Measurements from ENCODE around the gene PIH1D2. TPM values are rescaled to one million over a fixed set of nuclear protein-coding genes. Genes with fewer than 3 reads are reported as not detected.

Gene PIH1D2
- total RNA-seq, 1 experiment from 2014 or later: 0.85 TPM

- no peak for TF ChIP-seq ZNF532 (CRISPR knock-in tag; IDR thresholded peaks at IDR 0.05; ENCODE audit: borderline replicate concordance)
- TF ChIP-seq JUN (CRISPR knock-in tag; IDR thresholded peaks at IDR 0.05): no peak
These were observed 15.7 kb downstream of the PIH1D2 start (continued) for GRCh38 chr11:112058103-112058502.

DNA sequence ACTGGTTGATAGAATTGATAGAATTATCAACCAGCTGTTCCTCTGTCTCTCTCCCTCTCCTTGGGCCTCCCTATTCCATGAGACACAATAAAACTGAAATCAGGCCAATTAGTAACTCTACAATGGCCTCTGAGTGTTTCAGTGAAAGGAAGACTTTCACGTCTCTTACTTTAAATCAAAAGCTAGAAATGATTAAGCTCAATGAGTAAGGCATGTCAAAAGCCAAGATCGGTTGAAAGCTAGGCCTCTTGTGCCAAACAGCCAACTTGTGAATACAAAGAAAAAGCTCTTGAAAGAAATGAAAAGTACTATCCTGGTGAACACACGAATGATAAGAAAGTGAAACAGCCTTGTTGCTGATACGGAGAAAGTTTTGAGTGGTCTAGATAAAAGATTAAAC lies 16.6 kb downstream of the PIH1D2 start:
- ChIA-PET POLR2A (no interaction called here), CTCF (no interaction called here)
- no peaks in the 10 kb centered on the region for H3K4me1 Mint-ChIP-seq
- H3K9me3 Mint-ChIP-seq: no peaks in the 10 kb centered on the region
- DNase-seq (ENCODE audit: low spot score) (no peak), ATAC-seq (no peak)
- H3K36me3 Mint-ChIP-seq: peaks cover 54% of the 10 kb centered on the region
- H3K27ac Mint-ChIP-seq: no peak overlapping the region
- H3K4me3 Mint-ChIP-seq: no peak overlapping the region
- no peaks in the 10 kb centered on the region for H3K27me3 Mint-ChIP-seq (ENCODE audit: low read depth)
- no peak for TF ChIP-seq GABPB1 (CRISPR knock-in tag; IDR thresholded peaks at IDR 0.05)
- TF ChIP-seq, protein P1, sequence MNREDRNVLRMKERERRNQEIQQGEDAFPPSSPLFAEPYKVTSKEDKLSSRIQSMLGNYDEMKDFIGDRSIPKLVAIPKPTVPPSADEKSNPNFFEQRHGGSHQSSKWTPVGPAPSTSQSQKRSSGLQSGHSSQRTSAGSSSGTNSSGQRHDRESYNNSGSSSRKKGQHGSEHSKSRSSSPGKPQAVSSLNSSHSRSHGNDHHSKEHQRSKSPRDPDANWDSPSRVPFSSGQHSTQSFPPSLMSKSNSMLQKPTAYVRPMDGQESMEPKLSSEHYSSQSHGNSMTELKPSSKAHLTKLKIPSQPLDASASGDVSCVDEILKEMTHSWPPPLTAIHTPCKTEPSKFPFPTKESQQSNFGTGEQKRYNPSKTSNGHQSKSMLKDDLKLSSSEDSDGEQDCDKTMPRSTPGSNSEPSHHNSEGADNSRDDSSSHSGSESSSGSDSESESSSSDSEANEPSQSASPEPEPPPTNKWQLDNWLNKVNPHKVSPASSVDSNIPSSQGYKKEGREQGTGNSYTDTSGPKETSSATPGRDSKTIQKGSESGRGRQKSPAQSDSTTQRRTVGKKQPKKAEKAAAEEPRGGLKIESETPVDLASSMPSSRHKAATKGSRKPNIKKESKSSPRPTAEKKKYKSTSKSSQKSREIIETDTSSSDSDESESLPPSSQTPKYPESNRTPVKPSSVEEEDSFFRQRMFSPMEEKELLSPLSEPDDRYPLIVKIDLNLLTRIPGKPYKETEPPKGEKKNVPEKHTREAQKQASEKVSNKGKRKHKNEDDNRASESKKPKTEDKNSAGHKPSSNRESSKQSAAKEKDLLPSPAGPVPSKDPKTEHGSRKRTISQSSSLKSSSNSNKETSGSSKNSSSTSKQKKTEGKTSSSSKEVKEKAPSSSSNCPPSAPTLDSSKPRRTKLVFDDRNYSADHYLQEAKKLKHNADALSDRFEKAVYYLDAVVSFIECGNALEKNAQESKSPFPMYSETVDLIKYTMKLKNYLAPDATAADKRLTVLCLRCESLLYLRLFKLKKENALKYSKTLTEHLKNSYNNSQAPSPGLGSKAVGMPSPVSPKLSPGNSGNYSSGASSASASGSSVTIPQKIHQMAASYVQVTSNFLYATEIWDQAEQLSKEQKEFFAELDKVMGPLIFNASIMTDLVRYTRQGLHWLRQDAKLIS (CRISPR knock-in tag; IDR thresholded peaks at IDR 0.05; ENCODE audit: borderline replicate concordance): no peak
- no peak for TF ChIP-seq ETV6 (CRISPR knock-in tag; IDR thresholded peaks at IDR 0.05)

- no peaks in the 10 kb centered on the region for H3K27me3 Mint-ChIP-seq (ENCODE audit: low read depth)
- ATAC-seq (no peak), DNase-seq (ENCODE audit: low spot score) (no peak)
- no peak overlapping the region for H3K27ac Mint-ChIP-seq
- ChIA-PET POLR2A (no interaction called here), CTCF (no interaction called here)
- no peaks in the 10 kb centered on the region for H3K9me3 Mint-ChIP-seq
- H3K4me3 Mint-ChIP-seq: no peak overlapping the region
- H3K36me3 Mint-ChIP-seq: peaks cover 69% of the 10 kb centered on the region
- TF ChIP-seq CBFB (CRISPR knock-in tag; IDR thresholded peaks at IDR 0.05; ENCODE audit: low read depth) (no peak), FOXP1 (CRISPR knock-in tag; IDR thresholded peaks at IDR 0.05; ENCODE audit: borderline replicate concordance) (no peak), NFATC4 (CRISPR knock-in tag; IDR thresholded peaks at IDR 0.05) (no peak), MYBL2 (CRISPR knock-in tag; IDR thresholded peaks at IDR 0.05) (no peak), GABPB1 (CRISPR knock-in tag; IDR thresholded peaks at IDR 0.05) (no peak), ZBTB21 (CRISPR knock-in tag; IDR thresholded peaks at IDR 0.05; ENCODE audit: borderline replicate concordance) (no peak), NFE2L1 (CRISPR knock-in tag; IDR thresholded peaks at IDR 0.05) (no peak), ETV6 (CRISPR knock-in tag; IDR thresholded peaks at IDR 0.05) (no peak), CTCF (IDR thresholded peaks at IDR 0.05) (no peak), MXD4 (CRISPR knock-in tag; IDR thresholded peaks at IDR 0.05; ENCODE audit: borderline replicate concordance) (no peak), NR2C2 (CRISPR knock-in tag; IDR thresholded peaks at IDR 0.05) (no peak), KAT7 (CRISPR knock-in tag; IDR thresholded peaks at IDR 0.05; ENCODE audit: borderline replicate concordance) (no peak)
- TF ChIP-seq, protein P2, sequence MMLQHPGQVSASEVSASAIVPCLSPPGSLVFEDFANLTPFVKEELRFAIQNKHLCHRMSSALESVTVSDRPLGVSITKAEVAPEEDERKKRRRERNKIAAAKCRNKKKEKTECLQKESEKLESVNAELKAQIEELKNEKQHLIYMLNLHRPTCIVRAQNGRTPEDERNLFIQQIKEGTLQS (CRISPR knock-in tag; conservative IDR thresholded peaks at IDR 0.05): no peak
- TF ChIP-seq, protein P3, sequence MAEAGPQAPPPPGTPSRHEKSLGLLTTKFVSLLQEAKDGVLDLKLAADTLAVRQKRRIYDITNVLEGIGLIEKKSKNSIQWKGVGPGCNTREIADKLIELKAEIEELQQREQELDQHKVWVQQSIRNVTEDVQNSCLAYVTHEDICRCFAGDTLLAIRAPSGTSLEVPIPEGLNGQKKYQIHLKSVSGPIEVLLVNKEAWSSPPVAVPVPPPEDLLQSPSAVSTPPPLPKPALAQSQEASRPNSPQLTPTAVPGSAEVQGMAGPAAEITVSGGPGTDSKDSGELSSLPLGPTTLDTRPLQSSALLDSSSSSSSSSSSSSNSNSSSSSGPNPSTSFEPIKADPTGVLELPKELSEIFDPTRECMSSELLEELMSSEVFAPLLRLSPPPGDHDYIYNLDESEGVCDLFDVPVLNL (CRISPR knock-in tag; IDR thresholded peaks at IDR 0.05; ENCODE audit: borderline replicate concordance, low read depth): no peak
- TF ChIP-seq, protein P4, sequence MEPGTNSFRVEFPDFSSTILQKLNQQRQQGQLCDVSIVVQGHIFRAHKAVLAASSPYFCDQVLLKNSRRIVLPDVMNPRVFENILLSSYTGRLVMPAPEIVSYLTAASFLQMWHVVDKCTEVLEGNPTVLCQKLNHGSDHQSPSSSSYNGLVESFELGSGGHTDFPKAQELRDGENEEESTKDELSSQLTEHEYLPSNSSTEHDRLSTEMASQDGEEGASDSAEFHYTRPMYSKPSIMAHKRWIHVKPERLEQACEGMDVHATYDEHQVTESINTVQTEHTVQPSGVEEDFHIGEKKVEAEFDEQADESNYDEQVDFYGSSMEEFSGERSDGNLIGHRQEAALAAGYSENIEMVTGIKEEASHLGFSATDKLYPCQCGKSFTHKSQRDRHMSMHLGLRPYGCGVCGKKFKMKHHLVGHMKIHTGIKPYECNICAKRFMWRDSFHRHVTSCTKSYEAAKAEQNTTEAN (CRISPR knock-in tag; IDR thresholded peaks at IDR 0.05): no peak
- TF ChIP-seq, protein P5, sequence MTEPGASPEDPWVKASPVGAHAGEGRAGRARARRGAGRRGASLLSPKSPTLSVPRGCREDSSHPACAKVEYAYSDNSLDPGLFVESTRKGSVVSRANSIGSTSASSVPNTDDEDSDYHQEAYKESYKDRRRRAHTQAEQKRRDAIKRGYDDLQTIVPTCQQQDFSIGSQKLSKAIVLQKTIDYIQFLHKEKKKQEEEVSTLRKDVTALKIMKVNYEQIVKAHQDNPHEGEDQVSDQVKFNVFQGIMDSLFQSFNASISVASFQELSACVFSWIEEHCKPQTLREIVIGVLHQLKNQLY (CRISPR knock-in tag; IDR thresholded peaks at IDR 0.05): no peak
- H3K4me1 Mint-ChIP-seq: no peaks in the 10 kb centered on the region
These were observed 22.0 kb downstream of the PIH1D2 start for GRCh38 chr11:112051768-112052167.
